ENCODE results near the gene TUG1. TPM values are rescaled to one million over a fixed set of nuclear protein-coding genes. Genes with fewer than 3 reads are reported as not detected.

The TUG1 gene
- total and polyA plus RNA-seq, 2 donors (not counting 3 experiments of a cell fraction or from before 2014, with no cell fraction given) = 77.1 to 85.9 TPM

- Histone ChIP-seq H3K79me2 (ENCODE audit: control insufficient read depth, insufficient read depth, low read length) (no peaks in the 10 kb centered on the region), H3K9ac (replicated peaks; ENCODE audit: extremely low read depth, insufficient read depth, low read length) (no peak overlapping the region), H2AFZ (ENCODE audit: low read depth, low read length) (no peak overlapping the region), H3K4me1 (ENCODE audit: control insufficient read depth, extremely low read depth, insufficient read depth, low read length) (no peaks in the 10 kb centered on the region), H3K9me1 (replicated peaks; ENCODE audit: control insufficient read depth, extremely low read depth, insufficient read depth, low read length) (no peaks in the 10 kb centered on the region), H3K36me3 (ENCODE audit: control insufficient read depth in 2 of 2, extremely low read depth in 1 of 2, insufficient read depth in 2 of 2, low read length in 2 of 2) (peaks cover 20 to 49% of the 10 kb centered on the region in 2 experiments), H4K20me1 (replicated peaks; ENCODE audit: control insufficient read depth, extremely low read depth, insufficient read depth, low read length) (no peaks in the 10 kb centered on the region), H3K4me2 (ENCODE audit: insufficient read depth, low read length) (no peak overlapping the region), H3K9me3 (replicated peaks; ENCODE audit: control insufficient read depth, insufficient read depth, low read length) (no peaks in the 10 kb centered on the region), H3K4me3 (replicated peaks in 1 of 3; ENCODE audit: insufficient read depth in 1 of 3, low read depth in 1 of 3, low read length in 3 of 3) (no peak overlapping the region), H3K27ac (ENCODE audit: insufficient read depth, low read depth, low read length) (no peak overlapping the region), H3K27me3 (ENCODE audit: control insufficient read depth in 2 of 2, insufficient read depth in 2 of 2, low read length in 2 of 2) (no peaks in the 10 kb centered on the region)
- peak; percentile 63 for DNase-seq (ENCODE audit: low read depth, low spot score)
- no TSS peak for BruUV-seq (replicated peaks)
- POLR2A ChIA-PET = interaction anchor here (0.6 kb wide), 1 partner anchor 139 kb away, joined by 3 read pairs; no protein-coding TSS in a partner anchor
- peak; percentile 59 for FAIRE-seq
- dilution Hi-C loops (cut with MboI; ENCODE audit: extremely low pct_ligation_motif_present, low sequenced_read_pairs) (no loop called here), intact Hi-C loops (cut with micrococcal nuclease) (loop anchor here (1.0 to 5.0 kb wide), 3 partner anchors 137 to 284 kb away; no protein-coding TSS in a partner anchor)
- CTCF ChIA-PET = interaction anchor here (0.9 to 6.1 kb wide), 13 partner anchors 18 to 282 kb away, joined by 3 to 150 read pairs (median 7); partner anchors contain the start of genes MORC2 and TUG1
- peak; percentile 16 to 40 for TF ChIP-seq CTCF (IDR thresholded peaks at IDR 0.05; ENCODE audit: extremely low read depth in 1 of 2, insufficient read depth in 1 of 2, low read depth in 1 of 2, low read length in 2 of 2)
- TF ChIP-seq GATA2 (IDR thresholded peaks at IDR 0.05; ENCODE audit: insufficient read depth, insufficient read length, low read depth, low read length) = no peak
Measured at GRCh38 chr22:30947816-30948454, 21.1 kb upstream of the TUG1 start.

DNA sequence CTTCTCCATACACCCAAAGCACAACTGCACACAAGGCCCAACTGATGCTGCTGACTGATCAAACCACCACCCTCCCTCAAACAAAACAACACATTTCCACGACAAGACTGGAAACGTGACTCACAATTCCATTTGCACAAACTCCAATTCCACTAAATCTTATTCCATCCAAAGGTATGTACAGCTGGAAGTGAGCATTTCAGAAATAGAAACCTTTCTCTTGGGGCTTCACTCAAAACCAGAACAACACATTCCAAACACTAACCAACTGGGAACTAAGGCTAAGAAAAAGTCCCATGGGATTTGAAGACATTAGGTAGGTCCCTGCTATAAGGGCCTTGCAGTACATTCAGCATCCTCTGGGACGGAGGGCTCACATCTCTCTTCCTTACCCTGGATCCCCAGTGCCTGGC, 20.1 kb upstream of the TUG1 start:
- no peak for FAIRE-seq
- DNase-seq (ENCODE audit: low read depth, low spot score) = no peak
- Histone ChIP-seq H3K9ac (replicated peaks; ENCODE audit: extremely low read depth, insufficient read depth, low read length) (no peak overlapping the region), H4K20me1 (replicated peaks; ENCODE audit: control insufficient read depth, extremely low read depth, insufficient read depth, low read length) (no peaks in the 10 kb centered on the region), H3K79me2 (ENCODE audit: control insufficient read depth, insufficient read depth, low read length) (no peaks in the 10 kb centered on the region), H3K27ac (ENCODE audit: insufficient read depth, low read depth, low read length) (no peak overlapping the region), H2AFZ (ENCODE audit: low read depth, low read length) (no peak overlapping the region), H3K36me3 (ENCODE audit: control insufficient read depth in 2 of 2, extremely low read depth in 1 of 2, insufficient read depth in 2 of 2, low read length in 2 of 2) (peaks cover 25 to 50% of the 10 kb centered on the region in 2 experiments), H3K27me3 (ENCODE audit: control insufficient read depth in 2 of 2, insufficient read depth in 2 of 2, low read length in 2 of 2) (no peaks in the 10 kb centered on the region), H3K4me3 (replicated peaks in 1 of 3; ENCODE audit: insufficient read depth in 1 of 3, low read depth in 1 of 3, low read length in 3 of 3) (no peak overlapping the region), H3K9me3 (replicated peaks; ENCODE audit: control insufficient read depth, insufficient read depth, low read length) (no peaks in the 10 kb centered on the region), H3K4me1 (ENCODE audit: control insufficient read depth, extremely low read depth, insufficient read depth, low read length) (no peaks in the 10 kb centered on the region), H3K9me1 (replicated peaks; ENCODE audit: control insufficient read depth, extremely low read depth, insufficient read depth, low read length) (no peaks in the 10 kb centered on the region), H3K4me2 (ENCODE audit: insufficient read depth, low read length) (no peak overlapping the region)
- ChIA-PET CTCF (interaction anchor here (0.8 to 6.1 kb wide), 7 partner anchors 17 to 324 kb away, joined by 3 to 114 read pairs (median 3); partner anchors contain the start of gene TUG1), POLR2A (no interaction called here)
- BruUV-seq (replicated peaks) = no TSS peak
- intact Hi-C loops (cut with micrococcal nuclease) (loop anchor here (1.0 to 5.0 kb wide), 2 partner anchors 136 to 283 kb away; no protein-coding TSS in a partner anchor), dilution Hi-C loops (cut with MboI; ENCODE audit: extremely low pct_ligation_motif_present, low sequenced_read_pairs) (no loop called here)
- TF ChIP-seq MYC (IDR thresholded peaks at IDR 0.05; ENCODE audit: low read depth, low read length) = no peak
- TF ChIP-seq FOS (IDR thresholded peaks at IDR 0.05; ENCODE audit: borderline replicate concordance, insufficient read depth, low read length) = no peak
- TF ChIP-seq MAX (IDR thresholded peaks at IDR 0.05; ENCODE audit: insufficient read depth, insufficient read length) = no peak
- TF ChIP-seq CTCF (IDR thresholded peaks at IDR 0.05; ENCODE audit: extremely low read depth in 1 of 2, insufficient read depth in 1 of 2, low read depth in 1 of 2, low read length in 2 of 2) = no peak
- no peak for TF ChIP-seq POLR2A (IDR thresholded peaks at IDR 0.05; ENCODE audit: low read depth, low read length)
- TF ChIP-seq GATA2 (IDR thresholded peaks at IDR 0.05; ENCODE audit: insufficient read depth, insufficient read length, low read depth, low read length) = no peak
- TF ChIP-seq EZH2 (IDR thresholded peaks at IDR 0.05; ENCODE audit: borderline replicate concordance, low read depth, low read length, severe bottlenecking) = no peak
